HepG2 (cell line): ENCODE data around the gene KLF16. TPM values are rescaled to one million over a fixed set of nuclear protein-coding genes. Genes with fewer than 3 reads are reported as not detected.
"Not testable (repeated sequence)": the region's sequence is repeated elsewhere in the genome, so short reads cannot be mapped to it uniquely, and the experiment has no call there.

Experiments used
- ATF2 ChIP-seq: sonication (generic); formaldehyde crosslinking; IDR thresholded peaks from 2 replicates; pipeline ENCODE4 v1.4.0; 2020; ENCODE audit warnings: missing genetic modification reagents
- ELF1 ChIP-seq: sonication (generic); formaldehyde crosslinking; IDR thresholded peaks from 2 replicates; pipeline ENCODE4 v1.4.0; 2020; ENCODE audit warnings: missing genetic modification reagents
- GABPA ChIP-seq, 2 experiments: IDR thresholded peaks; 2 replicates each; pipeline ENCODE4 v1.6.1; 2011 to 2016; ENCODE audit warnings: low read depth in 2 of 2, low read length in 1 of 2, missing biosample characterization in 1 of 2, missing genetic modification characterization in 1 of 2
- GABPB1 ChIP-seq: IDR thresholded peaks from 2 replicates; pipeline ENCODE4 v1.6.1; 2016; ENCODE audit warnings: mild to moderate bottlenecking, missing genetic modification reagents, moderate library complexity, missing compliant biosample characterization
- HCFC1 ChIP-seq: fragments of 150-350 bp; IDR thresholded peaks from 2 replicates; pipeline ENCODE4 v1.6.1; 2014; ENCODE audit warnings: low read depth, low read length
- MAX ChIP-seq: IDR thresholded peaks from 2 replicates; pipeline ENCODE4 v1.6.1; 2012; ENCODE audit warnings: inconsistent platforms
- NONO ChIP-seq, 2 experiments: fragments of 450-650 bp in 1 of 2; sonication (generic) in 1 of 2; formaldehyde crosslinking in 1 of 2; IDR thresholded peaks in 1 of 2; conservative IDR thresholded peaks in 1 of 2; 2 replicates each; pipeline versions ENCODE4 v1.6.1 to v1.8.0; 2017 to 2022; ENCODE audit warnings: mild to moderate bottlenecking in 1 of 2, missing genetic modification reagents in 1 of 2, moderate library complexity in 1 of 2
- RBFOX2 ChIP-seq: fragments of 200-400 bp; formaldehyde crosslinking; IDR thresholded peaks from 2 replicates; pipeline ENCODE4 v1.6.1; 2017; ENCODE audit warnings: low read depth, mild to moderate bottlenecking, low read length
- SOX5 ChIP-seq: IDR thresholded peaks from 2 replicates; pipeline ENCODE4 v1.6.1; 2016; ENCODE audit warnings: borderline replicate concordance
- SP4 ChIP-seq: sonication (generic); formaldehyde crosslinking; IDR thresholded peaks from 2 replicates; pipeline ENCODE4 v1.8.1; 2023; ENCODE audit warnings: mild to moderate bottlenecking, missing genetic modification reagents
- SRY ChIP-seq: sonication (generic); formaldehyde crosslinking; IDR thresholded peaks from 2 replicates; pipeline ENCODE4 v1.8.0; 2022; ENCODE audit warnings: mild to moderate bottlenecking, missing genetic modification reagents
- THAP11 ChIP-seq: IDR thresholded peaks from 2 replicates; pipeline ENCODE4 v1.6.1; 2016; ENCODE audit warnings: missing biosample characterization, missing genetic modification reagents
- ZNF567 ChIP-seq: sonication (generic); formaldehyde crosslinking; IDR thresholded peaks from 2 replicates; pipeline ENCODE4 v1.8.1; 2023; ENCODE audit warnings: mild to moderate bottlenecking, missing genetic modification reagents, borderline replicate concordance
- ZNF687 ChIP-seq: sonication (generic); formaldehyde crosslinking; IDR thresholded peaks from 2 replicates; pipeline ENCODE4 v1.5.1; 2020; ENCODE audit warnings: mild to moderate bottlenecking, missing genetic modification reagents, moderate library complexity
- ZNF740 ChIP-seq: sonication (generic); formaldehyde crosslinking; IDR thresholded peaks from 2 replicates; pipeline ENCODE4 v1.4.0; 2020; ENCODE audit warnings: missing genetic modification reagents
- ZNF792 ChIP-seq: IDR thresholded peaks from 2 replicates; pipeline ENCODE4 v1.6.1; 2016
- polyA plus RNA-seq, 8 experiments: library from polyadenylated mRNA; depleted of rRNA in 3 of 8; stranded (reverse) in 7 of 8; unstranded in 1 of 8; fragments of >200 nt; fragmentation: Illumina TruSeq in 4 of 8; extraction: Trizol in 4 of 8; gene quantifications; 2 replicates each; pipeline versions ENCODE4 v1.2.1 to v1.2.3, GENCODE V29; 2011 to 2016; ENCODE audit warnings: low read depth in 4 of 8, missing spikeins in 1 of 8, mixed read lengths in 1 of 8; ENCODE audit not compliant: insufficient read depth in 1 of 8
- total RNA-seq, 5 experiments: library from RNA; depleted of rRNA; stranded (reverse); fragments of >200 nt; fragmentation: Illumina TruSeq; extraction: Trizol; gene quantifications; 2 replicates each; pipeline ENCODE4 v1.2.3, GENCODE V29; 2016; ENCODE audit warnings: low read depth in 1 of 5
- TF ChIP-seq, protein P1 (sequence below): sonication (generic); formaldehyde crosslinking; IDR thresholded peaks from 2 replicates; pipeline ENCODE4 v1.9.0; 2022; ENCODE audit warnings: missing genetic modification reagents, mild to moderate bottlenecking, borderline replicate concordance

The KLF16 gene
- total and polyA plus RNA-seq, 2 of the 13 experiments (the other 11 are each of a cell fraction or from before 2014, with no cell fraction given) = 3.5 to 6.7 TPM

DNA sequence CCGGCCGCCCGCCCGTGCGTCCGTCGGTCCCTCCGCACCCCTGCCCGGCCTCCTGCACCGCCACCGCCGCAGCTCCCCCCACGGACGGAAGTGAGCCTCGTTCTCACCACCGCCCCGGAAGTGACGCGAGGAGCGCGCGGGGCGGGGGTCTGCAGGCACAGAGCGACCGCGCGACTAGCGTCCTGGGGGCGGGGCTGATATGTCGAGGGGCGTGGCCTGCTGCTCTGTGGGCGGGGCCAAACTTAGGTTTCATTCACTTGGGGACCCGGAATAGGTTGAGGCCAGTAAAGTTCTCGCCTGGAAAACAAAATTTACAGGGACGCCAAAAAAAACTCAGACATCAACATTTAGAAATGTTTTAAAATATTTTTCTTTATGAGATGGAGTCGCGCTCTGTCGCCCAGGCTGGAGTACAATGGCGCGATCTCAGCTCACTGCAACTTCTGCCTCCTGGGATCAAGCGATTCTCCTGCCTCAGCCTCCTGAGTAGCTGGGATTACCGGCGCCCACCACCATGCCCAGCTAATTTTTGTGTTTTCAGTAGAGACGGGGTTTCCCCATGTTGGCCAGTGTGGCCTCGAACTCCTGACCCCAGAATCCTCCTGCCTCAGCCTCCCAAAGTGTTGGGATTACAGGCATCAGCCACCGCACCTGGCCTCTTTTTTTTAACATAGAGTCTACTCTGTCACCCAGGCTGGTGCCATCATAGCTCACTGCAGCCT is 22.2 kb upstream of the KLF16 start, which contains the start of gene ABHD17A (continued):
- 0 out of 2 replicates have a peak, but pooled peaks have one; percentile 6 for TF ChIP-seq SOX5 (CRISPR knock-in tag)
- peak; percentile 88 for TF ChIP-seq THAP11
- TF ChIP-seq SRY (CRISPR knock-in tag) = 0 out of 2 replicates have a peak, but pooled peaks have one; percentile 0
- peak; percentile 60 for TF ChIP-seq ZNF687
- TF ChIP-seq MAX = 0 out of 2 replicates have a peak, but pooled peaks have one; percentile 19
- TF ChIP-seq ELF1 = peak; percentile 70; the same call in 1 of the 2 replicates
- TF ChIP-seq SP4 = peak; percentile 91
- 0 out of 2 replicates have a peak, but pooled peaks have one; percentile 34 for TF ChIP-seq ZNF567 (CRISPR knock-in tag)
- TF ChIP-seq HCFC1 = peak; percentile 25; the same call in 1 of the 2 replicates
- peak; percentile 85 for TF ChIP-seq GABPA (IDR thresholded peaks at IDR 0.05; ENCODE audit: low read depth, low read length)
- peak; percentile 93 for TF ChIP-seq GABPA (CRISPR knock-in tag; IDR thresholded peaks at IDR 0.05; ENCODE audit: low read depth)
- TF ChIP-seq GABPB1 (CRISPR knock-in tag) = peak; percentile 94
- TF ChIP-seq ZNF792 = 0 out of 2 replicates have a peak, but pooled peaks have one; percentile 43
- TF ChIP-seq, protein P1, sequence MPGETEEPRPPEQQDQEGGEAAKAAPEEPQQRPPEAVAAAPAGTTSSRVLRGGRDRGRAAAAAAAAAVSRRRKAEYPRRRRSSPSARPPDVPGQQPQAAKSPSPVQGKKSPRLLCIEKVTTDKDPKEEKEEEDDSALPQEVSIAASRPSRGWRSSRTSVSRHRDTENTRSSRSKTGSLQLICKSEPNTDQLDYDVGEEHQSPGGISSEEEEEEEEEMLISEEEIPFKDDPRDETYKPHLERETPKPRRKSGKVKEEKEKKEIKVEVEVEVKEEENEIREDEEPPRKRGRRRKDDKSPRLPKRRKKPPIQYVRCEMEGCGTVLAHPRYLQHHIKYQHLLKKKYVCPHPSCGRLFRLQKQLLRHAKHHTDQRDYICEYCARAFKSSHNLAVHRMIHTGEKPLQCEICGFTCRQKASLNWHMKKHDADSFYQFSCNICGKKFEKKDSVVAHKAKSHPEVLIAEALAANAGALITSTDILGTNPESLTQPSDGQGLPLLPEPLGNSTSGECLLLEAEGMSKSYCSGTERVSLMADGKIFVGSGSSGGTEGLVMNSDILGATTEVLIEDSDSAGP = peak; percentile 58
- TF ChIP-seq ATF2 (CRISPR knock-in tag) = 0 out of 2 replicates have a peak, but pooled peaks have one; percentile 26
- TF ChIP-seq NONO (IDR thresholded peaks at IDR 0.05) = not testable (repeated sequence)
- peak; percentile 72 for TF ChIP-seq NONO (CRISPR knock-in tag; conservative IDR thresholded peaks at IDR 0.05)
- TF ChIP-seq RBFOX2 = peak; percentile 71
- TF ChIP-seq ZNF740 = peak; percentile 94
